DND-41 (cell line): Measurements from ENCODE around the gene KLK5.

Source experiments
- ATAC-seq: fragments of 200-7000 bp; cut with Tn5 transposase; 3 replicates; pipeline ENCODE4 v1.9.1; 2021; ENCODE audit warnings: low read depth; ENCODE audit not compliant: insufficient read depth
- DNase-seq: peaks from one replicate; pipeline ENCODE4 v3.0.0-alpha.2; 2020
- H2AFZ ChIP-seq: 2 replicates; pipeline ENCODE4 v1.6.0; 2012; ENCODE audit warnings: low read depth, low read length
- H3K27ac ChIP-seq: 2 replicates; pipeline ENCODE4 v1.5.1; 2012; ENCODE audit warnings: low read length, inconsistent platforms
- H3K27me3 ChIP-seq: fragments of 200-600 bp; sonication (generic); 2 replicates; pipeline ENCODE4 v1.6.0; 2012; ENCODE audit warnings: low read length, mild to moderate bottlenecking, inconsistent platforms; ENCODE audit not compliant: insufficient read depth, poor library complexity
- H3K36me3 ChIP-seq: 2 replicates; pipeline ENCODE4 v1.5.1; 2012; ENCODE audit warnings: low read length, inconsistent platforms; ENCODE audit not compliant: insufficient read depth
- H3K4me1 ChIP-seq: 2 replicates; pipeline ENCODE4 v1.5.1; 2012; ENCODE audit warnings: mild to moderate bottlenecking, low read length; ENCODE audit not compliant: insufficient read depth
- H3K4me2 ChIP-seq: 2 replicates; pipeline ENCODE4 v1.6.0; 2012; ENCODE audit warnings: mild to moderate bottlenecking, moderate library complexity, low read length, inconsistent platforms; ENCODE audit not compliant: insufficient read depth
- H3K4me3 ChIP-seq, 2 experiments: fragments of 200-600 bp in 1 of 2; shearing (Covaris generic) in 1 of 2; 2 replicates each; pipeline ENCODE4 v1.5.1; 2012 to 2016; ENCODE audit warnings: inconsistent platforms in 2 of 2, low read length in 2 of 2, mild to moderate bottlenecking in 2 of 2, low read depth in 1 of 2, moderate library complexity in 1 of 2
- H3K79me2 ChIP-seq: 2 replicates; pipeline ENCODE4 v1.6.0; 2012; ENCODE audit warnings: low read length, inconsistent platforms; ENCODE audit not compliant: insufficient read depth
- H3K9ac ChIP-seq: 2 replicates; pipeline ENCODE4 v1.6.0; 2012; ENCODE audit warnings: low read depth, mild to moderate bottlenecking, inconsistent platforms, low read length, moderate library complexity
- H3K9me3 ChIP-seq: 2 replicates; pipeline ENCODE4 v1.5.1; 2012; ENCODE audit warnings: low read length, moderate library complexity, mild to moderate bottlenecking, inconsistent platforms; ENCODE audit not compliant: insufficient read depth, severe bottlenecking
- H4K20me1 ChIP-seq: 2 replicates; pipeline ENCODE4 v1.6.0; 2012; ENCODE audit warnings: low read length; ENCODE audit not compliant: insufficient read depth
- CTCF ChIP-seq: IDR thresholded peaks from 2 replicates; pipeline ENCODE4 v1.5.1; 2012; ENCODE audit warnings: borderline replicate concordance, low read length, moderate library complexity, mild to moderate bottlenecking; ENCODE audit not compliant: poor library complexity, severe bottlenecking; ENCODE audit errors: extremely low read depth
- EZH2 ChIP-seq: IDR thresholded peaks from 3 replicates; pipeline ENCODE4 v1.6.1; 2012; ENCODE audit warnings: borderline replicate concordance, low read depth, mild to moderate bottlenecking, moderate library complexity, low read length, inconsistent platforms; ENCODE audit not compliant: severe bottlenecking

KLK5 gene

GRCh38 chr19:50908336-50908735 is 44.5 kb downstream of the KLK5 start:
- H3K9ac ChIP-seq: no peak overlapping the region

GRCh38 chr19:50906217-50906616 is 46.6 kb downstream of the KLK5 start:
- no peak overlapping the region for H3K4me3 ChIP-seq
- H3K9me3 ChIP-seq: no peaks in the 10 kb centered on the region
- ATAC-seq: no peak
- H3K27ac ChIP-seq: no peak overlapping the region
- no peak overlapping the region for H3K4me2 ChIP-seq
- no peak overlapping the region for H3K9ac ChIP-seq
- H3K79me2 ChIP-seq: no peaks in the 10 kb centered on the region
- TF ChIP-seq EZH2 (no peak), CTCF (peak; percentile 74)
- no peaks in the 10 kb centered on the region for H3K36me3 ChIP-seq
- peak; percentile 43 for DNase-seq
- no peaks in the 10 kb centered on the region for H3K4me1 ChIP-seq
- no peaks in the 10 kb centered on the region for H4K20me1 ChIP-seq
- no peak overlapping the region for H2AFZ ChIP-seq
- H3K27me3 ChIP-seq: no peaks in the 10 kb centered on the region

More at GRCh38 chr19:50908336-50908735, 44.5 kb downstream of the KLK5 start:
- TF ChIP-seq CTCF: no peak
- no peak for TF ChIP-seq EZH2
- H2AFZ ChIP-seq: no peak overlapping the region
- H4K20me1 ChIP-seq: no peaks in the 10 kb centered on the region
- no peak overlapping the region for H3K27ac ChIP-seq
- H3K4me3 ChIP-seq: no peak overlapping the region
- no peaks in the 10 kb centered on the region for H3K4me1 ChIP-seq
- H3K27me3 ChIP-seq: peaks cover 9% of the 10 kb centered on the region
- no peaks in the 10 kb centered on the region for H3K9me3 ChIP-seq
- DNase-seq (no peak), ATAC-seq (no peak)
- H3K4me2 ChIP-seq: no peak overlapping the region
- no peaks in the 10 kb centered on the region for H3K79me2 ChIP-seq
- H3K36me3 ChIP-seq: no peaks in the 10 kb centered on the region

GRCh38 chr19:50902640-50903039 is 50.2 kb downstream of the KLK5 start:
- Histone ChIP-seq H3K9ac (no peak overlapping the region), H3K27me3 (peaks cover 5% of the 10 kb centered on the region), H3K79me2 (no peaks in the 10 kb centered on the region), H3K4me1 (no peaks in the 10 kb centered on the region), H4K20me1 (no peaks in the 10 kb centered on the region), H3K27ac (no peak overlapping the region), H3K4me3 (no peak overlapping the region), H2AFZ (no peak overlapping the region), H3K36me3 (no peaks in the 10 kb centered on the region), H3K4me2 (no peak overlapping the region), H3K9me3 (no peaks in the 10 kb centered on the region)
- ATAC-seq (no peak), DNase-seq (no peak)
- TF ChIP-seq EZH2 (no peak), CTCF (no peak)

GRCh38 chr19:50899569-50899968 is 53.3 kb downstream of the KLK5 start:
- Histone ChIP-seq H2AFZ (no peak overlapping the region), H3K79me2 (no peaks in the 10 kb centered on the region), H3K27me3 (peaks cover 5% of the 10 kb centered on the region), H3K9me3 (peaks cover 7% of the 10 kb centered on the region), H3K4me3 (no peak overlapping the region), H4K20me1 (no peaks in the 10 kb centered on the region), H3K4me1 (no peaks in the 10 kb centered on the region), H3K27ac (no peak overlapping the region), H3K4me2 (no peak overlapping the region), H3K36me3 (no peaks in the 10 kb centered on the region), H3K9ac (no peak overlapping the region)
- ATAC-seq (no peak), DNase-seq (no peak)
- TF ChIP-seq CTCF (no peak), EZH2 (no peak)
